ENCODE data around the gene HES2.
"Not testable (repeated sequence)": the region's sequence is repeated elsewhere in the genome, so short reads cannot be mapped to it uniquely, and the experiment has no call there.

The HES2 gene

GRCh38 chr1:6454856-6455751 lies 35.4 kb upstream of the HES2 start:
- DNase-seq (ENCODE audit: low read depth in 2 of 2), result no peak

GRCh38 chr1:6453895-6454855 lies 34.5 kb upstream of the HES2 start:
- DNase-seq (ENCODE audit: low read depth in 2 of 2), result not testable (repeated sequence)

- no peak for DNase-seq (ENCODE audit: low read depth in 2 of 2)
Measured at GRCh38 chr1:6450943-6451373, 31.2 kb upstream of the HES2 start.

GRCh38 chr1:6450486-6450885 lies 30.8 kb upstream of the HES2 start:
- not testable (repeated sequence) for DNase-seq (ENCODE audit: low read depth in 2 of 2)

- DNase-seq (ENCODE audit: low read depth in 2 of 2), result no peak
Measured at GRCh38 chr1:6450005-6450450, 30.3 kb upstream of the HES2 start.

GRCh38 chr1:6448749-6449631 lies 29.3 kb upstream of the HES2 start:
- no peak for DNase-seq (ENCODE audit: low read depth in 2 of 2)

GRCh38 chr1:6447818-6448748 lies 28.4 kb upstream of the HES2 start:
- DNase-seq (ENCODE audit: low read depth in 2 of 2), result no peak

GRCh38 chr1:6447016-6447817 lies 27.5 kb upstream of the HES2 start:
- no peak for DNase-seq (ENCODE audit: low read depth in 2 of 2)

- DNase-seq (ENCODE audit: low read depth in 2 of 2), result no peak
Measured at GRCh38 chr1:6446665-6447015, 26.9 kb upstream of the HES2 start.

- DNase-seq (ENCODE audit: low read depth in 2 of 2), result not testable (repeated sequence)
Measured at GRCh38 chr1:6445929-6446328, 26.2 kb upstream of the HES2 start.

GRCh38 chr1:6445062-6445763 lies 25.5 kb upstream of the HES2 start:
- no peak for DNase-seq (ENCODE audit: low read depth in 2 of 2)

GRCh38 chr1:6444377-6444776 lies 24.7 kb upstream of the HES2 start:
- DNase-seq (ENCODE audit: low read depth in 2 of 2), result no peak

- no peak for DNase-seq (ENCODE audit: low read depth in 2 of 2)
Measured at GRCh38 chr1:6443339-6444115, 23.8 kb upstream of the HES2 start.

- no peak for DNase-seq (ENCODE audit: low read depth in 2 of 2)
Measured at GRCh38 chr1:6441586-6441985, 21.9 kb upstream of the HES2 start.

- no peak for DNase-seq (ENCODE audit: low read depth in 2 of 2)
Measured at GRCh38 chr1:6440198-6441126, 20.7 kb upstream of the HES2 start.

GRCh38 chr1:6438047-6438525 lies 18.4 kb upstream of the HES2 start:
- DNase-seq (ENCODE audit: low read depth in 2 of 2), result no peak

Data from fibroblast of skin of left quadriceps (primary cell).